Memory B cell (primary cell): ENCODE data around the gene CTSG.
"Not testable (repeated sequence)": the region's sequence is repeated elsewhere in the genome, so short reads cannot be mapped to it uniquely, and the experiment has no call there.

Experiments
- ATAC-seq: fragments of 150-1000 bp; cut with Tn5 transposase; 2 replicates; pipeline ENCODE4 v1.10.0; 2021; ENCODE audit warnings: low read depth, mild to moderate bottlenecking, moderate library complexity
- DNase-seq, 2 donors: peaks; one replicate each; pipeline ENCODE4 v3.0.0; 2022; ENCODE audit warnings: low spot score in 2 of 2
- H3K27ac Mint-ChIP-seq: one replicate; pipeline ENCODE4 v1.8.0; 2022; ENCODE audit warnings: mild to moderate bottlenecking, moderate library complexity, mixed read lengths
- H3K27me3 Mint-ChIP-seq: one replicate; pipeline ENCODE4 v1.8.0; 2022; ENCODE audit warnings: mixed read lengths
- H3K36me3 Mint-ChIP-seq: one replicate; pipeline ENCODE4 v1.8.0; 2022; ENCODE audit warnings: mild to moderate bottlenecking, mixed read lengths
- H3K4me1 Mint-ChIP-seq: one replicate; pipeline ENCODE4 v1.8.0; 2022; ENCODE audit warnings: mixed read lengths
- H3K4me3 Mint-ChIP-seq: one replicate; pipeline ENCODE4 v1.8.0; 2022; ENCODE audit warnings: mild to moderate bottlenecking, moderate library complexity, mixed read lengths
- H3K9me3 Mint-ChIP-seq: one replicate; pipeline ENCODE4 v1.8.0; 2022; ENCODE audit warnings: mixed read lengths

The CTSG gene

GRCh38 chr14:24578558-24578957, 2.5 kb upstream of the CTSG start:
- DNase-seq (no peak), ATAC-seq (no peak)
- H3K4me1 Mint-ChIP-seq, result no peaks in the 10 kb centered on the region
- H3K4me3 Mint-ChIP-seq, result no peak overlapping the region
- no peak overlapping the region for H3K27ac Mint-ChIP-seq
- H3K27me3 Mint-ChIP-seq, result peaks cover 8% of the 10 kb centered on the region
- no peaks in the 10 kb centered on the region for H3K36me3 Mint-ChIP-seq
- H3K9me3 Mint-ChIP-seq, result no peaks in the 10 kb centered on the region

GRCh38 chr14:24576771-24577170, 721 bp upstream of the CTSG start:
- Mint-ChIP-seq H3K27ac (no peak overlapping the region), H3K9me3 (no peaks in the 10 kb centered on the region), H3K36me3 (no peaks in the 10 kb centered on the region), H3K4me3 (no peak overlapping the region), H3K4me1 (no peaks in the 10 kb centered on the region), H3K27me3 (peaks cover 9% of the 10 kb centered on the region)
- DNase-seq (no peak), ATAC-seq (no peak)

GRCh38 chr14:24574206-24574774, 1.8 kb downstream of the CTSG start:
- no peaks in the 10 kb centered on the region for H3K36me3 Mint-ChIP-seq
- no peaks in the 10 kb centered on the region for H3K4me1 Mint-ChIP-seq
- H3K4me3 Mint-ChIP-seq, result no peak overlapping the region
- H3K27ac Mint-ChIP-seq, result no peak overlapping the region
- DNase-seq (no peak), ATAC-seq (no peak)
- H3K9me3 Mint-ChIP-seq, result peaks cover 1% of the 10 kb centered on the region
- H3K27me3 Mint-ChIP-seq, result peaks cover 9% of the 10 kb centered on the region

- no peak overlapping the region for H3K4me3 Mint-ChIP-seq
These were observed 9.7 kb downstream of the CTSG start for GRCh38 chr14:24566318-24566717.

GRCh38 chr14:24565766-24566165, 10.3 kb downstream of the CTSG start:
- Mint-ChIP-seq H3K27ac (no peak overlapping the region), H3K4me3 (no peak overlapping the region), H3K36me3 (peaks cover 8% of the 10 kb centered on the region), H3K4me1 (no peaks in the 10 kb centered on the region), H3K27me3 (peaks cover 13% of the 10 kb centered on the region), H3K9me3 (peaks cover 16% of the 10 kb centered on the region)
- DNase-seq (no peak), ATAC-seq (no peak)

More at GRCh38 chr14:24566318-24566717, 9.7 kb downstream of the CTSG start:
- Mint-ChIP-seq H3K36me3 (peaks cover 8% of the 10 kb centered on the region), H3K27ac (no peak overlapping the region), H3K27me3 (peaks cover 12% of the 10 kb centered on the region), H3K9me3 (peaks cover 15% of the 10 kb centered on the region), H3K4me1 (no peaks in the 10 kb centered on the region)
- ATAC-seq, result no peak
- DNase-seq, result no peak

- peaks cover 8% of the 10 kb centered on the region for H3K36me3 Mint-ChIP-seq
- DNase-seq (no peak), ATAC-seq (no peak)
- H3K27me3 Mint-ChIP-seq, result peaks cover 18% of the 10 kb centered on the region
- no peak overlapping the region for H3K27ac Mint-ChIP-seq
- H3K9me3 Mint-ChIP-seq, result peaks cover 13% of the 10 kb centered on the region
- no peaks in the 10 kb centered on the region for H3K4me1 Mint-ChIP-seq
- H3K4me3 Mint-ChIP-seq, result no peak overlapping the region
These were observed 12.5 kb downstream of the CTSG start for GRCh38 chr14:24563505-24563904.

GRCh38 chr14:24556756-24557155, 19.3 kb downstream of the CTSG start:
- DNase-seq (no peak), ATAC-seq (no peak)
- Mint-ChIP-seq H3K27me3 (peaks cover 19% of the 10 kb centered on the region), H3K4me1 (no peaks in the 10 kb centered on the region), H3K36me3 (peaks cover 5% of the 10 kb centered on the region), H3K4me3 (no peak overlapping the region), H3K27ac (no peak overlapping the region), H3K9me3 (peaks cover 7% of the 10 kb centered on the region)

GRCh38 chr14:24549064-24549463, 27.0 kb downstream of the CTSG start:
- H3K4me3 Mint-ChIP-seq, DNase-seq, H3K27me3 Mint-ChIP-seq, ATAC-seq, H3K27ac Mint-ChIP-seq, H3K4me1 Mint-ChIP-seq, H3K36me3 Mint-ChIP-seq: not testable (repeated sequence)
- H3K9me3 Mint-ChIP-seq, result peaks cover 25% of the 10 kb centered on the region

- no peak overlapping the region for H3K27ac Mint-ChIP-seq
- H3K9me3 Mint-ChIP-seq, result peaks cover 22% of the 10 kb centered on the region
- H3K4me1 Mint-ChIP-seq, result no peaks in the 10 kb centered on the region
- DNase-seq (no peak), ATAC-seq (no peak)
- peaks cover 5% of the 10 kb centered on the region for H3K27me3 Mint-ChIP-seq
- peaks cover 3% of the 10 kb centered on the region for H3K36me3 Mint-ChIP-seq
- no peak overlapping the region for H3K4me3 Mint-ChIP-seq
These were observed 33.6 kb downstream of the CTSG start for GRCh38 chr14:24542346-24542936.

GRCh38 chr14:24535737-24536136, 40.3 kb downstream of the CTSG start:
- H3K27ac Mint-ChIP-seq, result no peak overlapping the region
- H3K36me3 Mint-ChIP-seq, result no peaks in the 10 kb centered on the region
- peaks cover 3% of the 10 kb centered on the region for H3K27me3 Mint-ChIP-seq
- DNase-seq (no peak), ATAC-seq (no peak)
- H3K4me3 Mint-ChIP-seq, result no peak overlapping the region
- peaks cover 4% of the 10 kb centered on the region for H3K4me1 Mint-ChIP-seq
- peaks cover 9% of the 10 kb centered on the region for H3K9me3 Mint-ChIP-seq

- no peak overlapping the region for H3K4me3 Mint-ChIP-seq
- DNase-seq (no peak), ATAC-seq (no peak)
- peaks cover 4% of the 10 kb centered on the region for H3K4me1 Mint-ChIP-seq
- peaks cover 3% of the 10 kb centered on the region for H3K27me3 Mint-ChIP-seq
- H3K27ac Mint-ChIP-seq, result no peak overlapping the region
- no peaks in the 10 kb centered on the region for H3K36me3 Mint-ChIP-seq
- H3K9me3 Mint-ChIP-seq, result peaks cover 3% of the 10 kb centered on the region
These were observed 41.8 kb downstream of the CTSG start for GRCh38 chr14:24534286-24534685.

GRCh38 chr14:24525877-24526620, 50.0 kb downstream of the CTSG start:
- H3K36me3 Mint-ChIP-seq, H3K9me3 Mint-ChIP-seq, H3K4me1 Mint-ChIP-seq, DNase-seq, H3K4me3 Mint-ChIP-seq, ATAC-seq, H3K27ac Mint-ChIP-seq: not testable (repeated sequence)
- peaks cover 18% of the 10 kb centered on the region for H3K27me3 Mint-ChIP-seq
